GM21447 (cell line): ENCODE results near the gene RACK1.
A peak's percentile ranks its signal among the peaks of the same experiment; 100 is the strongest.

Experiments
- ATAC-seq: cut with Tn5 transposase; IDR thresholded peaks from one replicate; pipeline ENCODE4 v1.9.1; 2021; ENCODE audit not compliant: unreplicated experiment

The RACK1 gene

GRCh38 chr5:181199881-181200638 is 43.6 kb downstream of the RACK1 start:
- ATAC-seq: no peak

GRCh38 chr5:181198905-181199519 is 44.7 kb downstream of the RACK1 start:
- peak; percentile 71 for ATAC-seq

DNA sequence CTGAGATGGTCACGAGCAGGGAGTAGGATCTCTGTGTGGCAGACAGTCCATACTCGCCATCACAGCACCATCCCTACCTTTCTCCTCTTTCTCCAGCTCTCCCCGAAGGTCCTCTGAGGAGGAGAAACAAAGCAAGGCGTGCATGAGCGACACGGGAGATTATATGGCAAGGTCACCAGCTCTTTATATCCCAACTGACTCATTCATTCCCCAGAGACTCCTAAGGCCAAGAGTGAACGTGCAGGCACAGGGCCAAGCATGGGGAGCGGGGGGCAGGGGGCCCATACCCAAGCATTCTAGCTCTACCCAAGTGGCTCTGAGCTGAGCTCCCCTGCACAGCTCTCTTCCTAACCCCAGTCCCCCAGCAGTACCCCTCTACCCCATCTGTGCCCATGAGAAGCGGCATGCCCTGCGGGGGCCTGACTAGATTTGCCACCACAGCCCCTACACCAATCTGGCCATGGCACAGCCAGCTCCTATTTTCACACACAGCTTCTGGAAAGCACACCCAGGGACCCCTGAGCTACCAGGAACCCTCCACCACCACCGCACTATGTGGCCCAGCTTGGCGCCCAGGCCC is 45.5 kb downstream of the RACK1 start:
- ATAC-seq: no peak

DNA sequence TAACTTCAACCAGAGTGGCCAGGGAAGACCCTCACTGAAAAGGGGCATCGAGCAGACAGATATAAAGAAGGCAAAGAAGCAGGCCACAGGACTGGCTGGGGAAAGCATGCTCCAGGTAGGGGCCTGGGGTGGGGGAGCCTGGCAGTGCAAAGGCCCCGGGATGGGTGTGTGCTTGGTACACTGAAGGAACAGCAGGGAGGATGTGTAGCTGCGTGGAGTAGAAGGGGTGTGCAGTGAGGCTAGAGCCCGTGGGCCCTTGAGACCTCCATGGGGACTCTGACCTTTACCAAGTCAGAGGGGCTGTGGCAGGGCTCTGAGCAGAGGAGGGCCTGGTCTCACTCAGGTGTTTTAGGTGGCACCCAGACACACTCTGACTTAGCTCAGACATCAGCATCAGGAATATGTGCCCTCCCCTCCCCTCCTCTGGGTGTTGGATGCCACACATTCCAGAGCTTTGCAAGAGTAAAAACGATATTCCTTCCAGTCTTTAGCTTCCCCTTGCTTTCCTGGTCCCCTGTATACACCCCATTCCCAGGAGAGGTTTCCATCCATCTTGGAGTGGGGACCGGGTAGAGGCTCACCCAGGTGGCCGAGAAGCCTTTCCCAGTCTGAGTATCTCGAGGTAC is 46.3 kb downstream of the RACK1 start:
- no peak for ATAC-seq

DNA sequence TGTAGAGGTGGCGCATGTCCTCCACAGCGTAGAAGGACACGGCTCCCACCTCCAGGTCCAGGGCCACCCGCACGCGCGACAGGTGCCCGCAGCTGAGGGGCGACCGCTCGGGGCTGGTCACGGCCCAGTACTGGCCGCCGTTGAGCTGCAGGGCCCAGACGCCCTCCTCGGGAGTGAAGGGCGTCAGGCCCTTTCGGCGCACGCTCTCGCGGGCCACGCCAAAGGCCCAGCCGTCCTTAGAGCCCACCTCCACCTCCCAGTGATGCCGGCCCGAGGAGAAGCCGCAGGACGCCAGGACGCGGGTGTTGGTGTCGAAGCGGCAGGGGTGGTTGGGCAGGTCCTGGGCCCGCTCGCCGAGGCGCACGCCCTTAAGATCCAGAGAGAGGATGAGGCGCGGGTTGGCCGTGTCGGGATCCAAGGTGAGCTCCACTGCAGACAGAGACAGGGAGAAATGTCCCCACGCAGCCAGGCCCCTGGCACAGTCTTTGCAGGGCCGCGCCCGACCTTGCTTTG is 48.4 kb downstream of the RACK1 start:
- ATAC-seq: no peak

DNA sequence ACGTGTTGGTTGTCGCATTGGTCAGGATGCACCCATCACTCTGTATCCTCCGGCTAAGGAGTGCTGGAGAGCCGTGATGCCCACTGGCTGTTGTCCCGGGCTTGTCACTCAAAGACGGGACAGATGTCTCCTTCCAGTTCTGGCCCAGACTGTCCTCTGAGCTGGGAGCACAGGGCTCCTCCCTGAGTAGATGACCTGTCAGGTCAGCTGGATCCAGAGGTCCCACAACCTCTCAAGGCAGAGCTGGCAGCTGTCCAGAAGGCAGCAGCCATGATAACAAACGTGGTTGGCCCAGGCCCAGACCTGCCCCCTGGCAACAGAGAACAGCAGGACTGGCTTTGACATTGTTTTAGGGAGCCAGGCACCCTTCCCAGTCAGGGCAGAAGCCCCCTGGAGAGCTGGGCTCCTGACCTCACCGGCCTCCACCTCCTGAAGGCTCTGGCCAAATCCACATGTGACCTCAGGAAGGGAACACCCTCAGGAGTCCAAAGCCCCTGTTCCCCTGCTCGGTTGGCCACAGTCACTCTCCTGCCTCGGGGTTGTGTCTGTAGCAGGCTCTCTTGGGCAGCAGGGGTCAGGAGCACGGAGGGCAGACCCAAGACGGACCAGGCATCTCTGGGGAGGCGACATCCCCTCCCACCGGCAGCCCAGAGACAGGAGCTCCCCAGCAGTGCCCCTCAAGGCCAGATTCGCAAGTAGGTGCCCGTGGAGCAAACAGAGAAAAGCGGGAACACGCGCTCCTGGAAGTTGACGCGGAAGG is 49.0 kb downstream of the RACK1 start:
- ATAC-seq: no peak

- ATAC-seq: no peak
These were observed 50.0 kb downstream of the RACK1 start for GRCh38 chr5:181193656-181194055.

GRCh38 chr5:181192337-181193046 is 51.2 kb downstream of the RACK1 start:
- ATAC-seq: no peak

- peak; percentile 37 for ATAC-seq
These were observed 52.0 kb downstream of the RACK1 start for GRCh38 chr5:181191526-181192336.

DNA sequence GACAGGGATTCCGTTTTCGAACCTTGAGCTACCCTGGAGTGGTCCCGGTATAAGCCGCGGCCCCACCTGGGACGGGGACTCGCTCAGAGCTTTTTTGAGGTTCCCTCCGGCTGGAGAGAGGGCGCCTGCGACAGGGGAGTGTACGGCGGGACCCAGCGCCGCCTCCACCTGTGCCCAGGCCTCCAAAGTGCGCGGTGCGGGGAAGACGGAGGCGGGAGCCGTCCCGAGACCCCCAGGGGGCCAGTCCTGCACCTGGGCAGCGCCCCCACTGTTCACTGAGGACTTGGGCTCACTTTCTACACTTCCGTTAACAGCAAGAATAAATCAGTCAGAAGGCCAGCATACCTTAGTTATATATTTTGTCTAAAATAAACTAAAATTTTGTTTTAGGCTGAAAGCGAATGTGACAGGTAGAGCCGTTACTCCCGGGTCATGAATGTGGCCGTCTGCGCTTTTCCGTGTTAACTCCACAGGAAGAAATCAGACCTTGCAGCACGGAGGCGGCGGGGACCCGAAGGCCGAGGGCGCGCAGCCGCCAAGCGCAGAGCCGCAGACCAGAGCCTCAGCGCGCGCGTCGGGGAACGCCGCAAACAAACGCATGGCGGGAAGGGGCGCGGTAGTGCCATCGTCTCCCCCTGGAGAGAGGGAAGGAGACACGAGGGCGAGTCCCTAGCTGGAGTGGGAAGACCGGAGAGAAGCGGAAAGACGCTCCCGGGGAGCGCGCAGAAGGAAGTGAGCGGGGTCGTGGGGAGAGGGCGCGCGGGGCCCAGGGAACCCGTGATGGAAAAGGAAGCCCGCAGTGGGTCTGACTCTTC is 52.8 kb downstream of the RACK1 start:
- ATAC-seq: peak; percentile 6

DNA sequence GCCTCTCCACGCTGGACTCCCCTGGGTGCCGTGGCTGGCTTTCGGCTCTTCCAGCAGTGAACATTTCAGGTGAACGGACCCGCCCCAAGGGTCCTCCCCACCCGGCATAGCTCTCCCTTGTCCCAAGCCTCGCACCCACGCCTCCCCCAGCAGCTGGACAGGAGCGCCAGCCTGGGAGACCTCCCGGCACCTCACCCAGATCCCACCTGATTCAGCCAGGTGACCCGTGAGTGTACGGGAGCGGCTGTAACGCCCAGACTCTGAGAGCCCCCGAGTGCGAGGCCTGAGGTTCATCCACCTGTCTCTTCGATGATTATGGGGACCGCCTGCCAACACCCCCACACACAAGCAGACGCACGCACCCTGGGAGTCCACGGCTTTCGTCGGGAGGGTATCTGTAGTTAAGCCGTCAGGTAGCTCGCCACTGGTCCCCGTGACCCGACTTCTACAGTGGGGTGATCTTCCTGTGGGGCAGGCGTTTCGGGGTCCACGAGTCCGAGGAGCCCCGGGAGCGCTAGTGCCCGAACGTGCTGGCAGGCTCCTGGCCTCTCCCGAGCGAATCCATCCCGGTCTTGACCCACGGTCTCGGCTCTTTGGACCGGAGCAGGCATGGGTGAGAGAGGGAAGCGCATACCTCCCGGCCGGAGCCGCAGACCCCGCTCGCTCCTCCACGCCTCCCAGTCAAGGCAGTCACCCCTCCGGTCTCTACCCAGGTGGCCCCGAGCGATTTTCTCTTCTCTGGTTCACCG is 53.6 kb downstream of the RACK1 start:
- ATAC-seq: no peak

DNA sequence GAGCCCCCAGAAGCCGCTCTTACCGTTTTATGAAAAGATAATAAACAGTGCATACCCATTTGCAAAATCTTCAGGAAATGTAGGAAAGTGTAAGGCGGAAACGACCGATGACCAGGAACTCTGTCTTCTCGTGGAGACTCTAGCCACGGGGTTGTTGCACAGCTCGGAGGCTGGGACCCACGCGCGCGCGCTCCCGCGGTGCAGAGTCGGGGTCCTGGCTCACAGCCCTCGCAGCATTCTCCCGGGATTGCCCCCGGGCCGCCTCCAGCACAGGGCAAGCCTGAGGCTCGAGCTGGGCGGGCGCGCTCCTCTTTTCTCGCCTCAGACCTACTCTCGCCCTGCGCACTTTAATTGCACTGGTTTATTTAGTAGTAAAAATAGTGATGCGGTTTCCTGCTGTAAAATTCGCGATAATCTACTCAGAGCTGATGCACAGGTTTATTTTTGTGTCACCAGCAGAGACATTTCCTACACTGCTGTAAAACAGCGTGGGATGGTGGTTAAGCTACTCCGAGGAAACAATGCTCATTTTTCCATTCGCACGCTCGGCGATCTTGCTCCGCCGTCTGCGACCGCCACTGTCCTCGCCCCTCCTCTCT is 54.2 kb downstream of the RACK1 start:
- ATAC-seq: no peak

- ATAC-seq: no peak
These were observed 54.9 kb downstream of the RACK1 start for GRCh38 chr5:181188700-181189362.

GRCh38 chr5:181187500-181188213 is 56.0 kb downstream of the RACK1 start:
- no peak for ATAC-seq

DNA sequence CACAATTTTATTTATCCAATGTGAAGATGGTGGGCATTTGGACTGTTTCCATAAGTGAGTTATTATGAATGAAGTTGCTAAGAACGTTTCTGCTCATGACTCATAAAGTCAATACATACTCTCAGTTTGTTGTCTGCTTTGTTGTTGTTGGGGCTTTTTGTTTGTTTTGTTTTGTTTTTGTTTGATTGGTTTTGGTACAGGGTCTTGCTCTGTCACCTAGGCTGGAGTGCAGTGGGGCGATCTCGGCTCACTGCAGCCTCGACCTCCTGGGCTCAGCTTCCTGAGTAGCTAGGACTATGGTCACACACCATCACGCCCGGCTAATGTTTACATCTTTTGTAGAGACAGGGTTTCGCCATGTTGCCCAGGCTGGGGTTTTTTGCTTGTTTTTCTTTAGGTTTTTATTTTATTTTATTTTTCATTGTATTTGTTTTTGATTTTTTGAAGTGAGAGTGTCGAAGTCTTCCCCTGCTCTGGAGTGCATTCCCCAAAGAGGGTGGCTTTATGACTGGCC is 56.7 kb downstream of the RACK1 start:
- ATAC-seq: no peak
